ENCODE results near the gene HMGA1. TPM values are rescaled to one million over a fixed set of nuclear protein-coding genes. Genes with fewer than 3 reads are reported as not detected.
"Not testable (repeated sequence)": the region's sequence is repeated elsewhere in the genome, so short reads cannot be mapped to it uniquely, and the experiment has no call there.

The HMGA1 gene
- total RNA-seq, 2 donors from 2014 or later: 524 to 600 TPM

DNA sequence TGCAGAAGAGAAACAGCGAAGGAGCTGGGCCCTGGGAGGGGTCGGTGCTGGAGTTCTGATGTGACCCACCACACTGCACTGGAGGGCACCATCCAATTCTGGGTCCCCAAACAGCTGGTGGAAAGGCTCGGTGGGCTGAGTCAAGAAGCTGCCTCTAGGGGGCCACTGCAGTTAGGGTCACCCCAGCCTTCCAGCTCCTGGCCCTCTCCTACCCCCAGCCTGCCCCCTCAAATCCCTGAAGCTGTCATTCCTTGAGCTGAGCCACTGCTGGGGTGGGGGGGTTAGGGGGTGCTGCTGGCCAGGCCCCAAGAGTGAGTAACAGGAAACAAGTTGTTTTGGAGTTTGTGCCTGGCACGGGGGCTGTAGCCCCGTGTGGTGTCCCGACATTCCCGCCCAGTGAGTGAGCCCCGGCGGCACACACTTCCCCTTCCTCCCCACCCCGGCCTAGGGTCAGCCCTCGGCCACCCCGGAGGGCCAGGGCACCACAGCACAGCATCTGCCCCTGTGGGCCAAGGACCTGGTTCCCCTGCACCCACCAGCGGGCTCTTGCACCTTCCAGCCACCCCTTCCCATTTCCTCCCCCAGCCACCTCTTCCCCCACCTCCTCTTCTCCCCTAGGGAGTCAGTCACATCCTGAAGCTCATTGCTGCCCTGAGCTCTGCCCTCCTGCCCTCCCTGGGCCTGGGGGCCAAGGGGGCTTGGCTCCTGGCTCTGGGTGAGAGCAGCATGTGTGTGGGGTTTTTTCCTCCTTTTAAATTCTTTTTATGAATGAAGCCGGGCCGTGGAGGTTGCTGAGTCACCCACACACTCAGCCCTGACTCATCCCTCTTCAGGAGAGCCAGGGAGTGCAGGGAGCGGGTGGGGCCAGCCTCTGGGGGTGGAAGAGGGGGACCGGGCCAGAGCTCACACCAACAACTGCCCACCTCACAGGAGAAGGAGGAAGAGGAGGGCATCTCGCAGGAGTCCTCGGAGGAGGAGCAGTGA lies 7.5 kb downstream of the HMGA1 start:
- peak in 1 of 2 donors; percentile 77 for DNase-seq (ENCODE audit: low spot score in 2 of 2)
- Mint-ChIP-seq H3K27ac (peak overlapping the region; percentile 87 to 89), H3K36me3 (peaks cover 25 to 35% of the 10 kb centered on the region in 2 donors), H3K9me3 (no peaks in the 10 kb centered on the region)
- ATAC-seq: peak; percentile 18 to 36

DNA sequence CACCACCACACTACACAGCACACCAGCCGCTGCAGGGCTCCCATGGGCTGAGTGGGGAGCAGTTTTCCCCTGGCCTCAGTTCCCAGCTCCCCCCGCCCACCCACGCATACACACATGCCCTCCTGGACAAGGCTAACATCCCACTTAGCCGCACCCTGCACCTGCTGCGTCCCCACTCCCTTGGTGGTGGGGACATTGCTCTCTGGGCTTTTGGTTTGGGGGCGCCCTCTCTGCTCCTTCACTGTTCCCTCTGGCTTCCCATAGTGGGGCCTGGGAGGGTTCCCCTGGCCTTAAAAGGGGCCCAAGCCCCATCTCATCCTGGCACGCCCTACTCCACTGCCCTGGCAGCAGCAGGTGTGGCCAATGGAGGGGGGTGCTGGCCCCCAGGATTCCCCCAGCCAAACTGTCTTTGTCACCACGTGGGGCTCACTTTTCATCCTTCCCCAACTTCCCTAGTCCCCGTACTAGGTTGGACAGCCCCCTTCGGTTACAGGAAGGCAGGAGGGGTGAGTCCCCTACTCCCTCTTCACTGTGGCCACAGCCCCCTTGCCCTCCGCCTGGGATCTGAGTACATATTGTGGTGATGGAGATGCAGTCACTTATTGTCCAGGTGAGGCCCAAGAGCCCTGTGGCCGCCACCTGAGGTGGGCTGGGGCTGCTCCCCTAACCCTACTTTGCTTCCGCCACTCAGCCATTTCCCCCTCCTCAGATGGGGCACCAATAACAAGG lies 8.5 kb downstream of the HMGA1 start:
- not testable (repeated sequence) for DNase-seq (ENCODE audit: low spot score in 2 of 2); ATAC-seq; H3K9me3 Mint-ChIP-seq
- Mint-ChIP-seq H3K27ac (peak overlapping the region; percentile 87), H3K36me3 (peaks cover 25 to 28% of the 10 kb centered on the region in 2 donors)

DNA sequence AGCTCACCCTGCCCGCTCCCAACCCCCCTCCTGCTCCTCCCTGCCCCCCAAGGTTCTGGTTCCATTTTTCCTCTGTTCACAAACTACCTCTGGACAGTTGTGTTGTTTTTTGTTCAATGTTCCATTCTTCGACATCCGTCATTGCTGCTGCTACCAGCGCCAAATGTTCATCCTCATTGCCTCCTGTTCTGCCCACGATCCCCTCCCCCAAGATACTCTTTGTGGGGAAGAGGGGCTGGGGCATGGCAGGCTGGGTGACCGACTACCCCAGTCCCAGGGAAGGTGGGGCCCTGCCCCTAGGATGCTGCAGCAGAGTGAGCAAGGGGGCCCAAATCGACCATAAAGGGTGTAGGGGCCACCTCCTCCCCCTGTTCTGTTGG lies 9.1 kb downstream of the HMGA1 start:
- Mint-ChIP-seq H3K27ac (peak overlapping the region in 1 of 2 donors; percentile 87), H3K36me3 (peaks cover 23 to 25% of the 10 kb centered on the region in 2 donors)
- not testable (repeated sequence) for DNase-seq (ENCODE audit: low spot score in 2 of 2); H3K9me3 Mint-ChIP-seq; ATAC-seq

- DNase-seq (ENCODE audit: low spot score in 2 of 2) (no peak), ATAC-seq (no peak)
- no peaks in the 10 kb centered on the region for H3K9me3 Mint-ChIP-seq
- H3K27ac Mint-ChIP-seq: peak overlapping the region in 1 of 2 donors; percentile 87
- H3K36me3 Mint-ChIP-seq: peaks cover 18 to 20% of the 10 kb centered on the region in 2 donors
Measured at GRCh38 chr6:34246249-34246562, 9.5 kb downstream of the HMGA1 start.

DNA sequence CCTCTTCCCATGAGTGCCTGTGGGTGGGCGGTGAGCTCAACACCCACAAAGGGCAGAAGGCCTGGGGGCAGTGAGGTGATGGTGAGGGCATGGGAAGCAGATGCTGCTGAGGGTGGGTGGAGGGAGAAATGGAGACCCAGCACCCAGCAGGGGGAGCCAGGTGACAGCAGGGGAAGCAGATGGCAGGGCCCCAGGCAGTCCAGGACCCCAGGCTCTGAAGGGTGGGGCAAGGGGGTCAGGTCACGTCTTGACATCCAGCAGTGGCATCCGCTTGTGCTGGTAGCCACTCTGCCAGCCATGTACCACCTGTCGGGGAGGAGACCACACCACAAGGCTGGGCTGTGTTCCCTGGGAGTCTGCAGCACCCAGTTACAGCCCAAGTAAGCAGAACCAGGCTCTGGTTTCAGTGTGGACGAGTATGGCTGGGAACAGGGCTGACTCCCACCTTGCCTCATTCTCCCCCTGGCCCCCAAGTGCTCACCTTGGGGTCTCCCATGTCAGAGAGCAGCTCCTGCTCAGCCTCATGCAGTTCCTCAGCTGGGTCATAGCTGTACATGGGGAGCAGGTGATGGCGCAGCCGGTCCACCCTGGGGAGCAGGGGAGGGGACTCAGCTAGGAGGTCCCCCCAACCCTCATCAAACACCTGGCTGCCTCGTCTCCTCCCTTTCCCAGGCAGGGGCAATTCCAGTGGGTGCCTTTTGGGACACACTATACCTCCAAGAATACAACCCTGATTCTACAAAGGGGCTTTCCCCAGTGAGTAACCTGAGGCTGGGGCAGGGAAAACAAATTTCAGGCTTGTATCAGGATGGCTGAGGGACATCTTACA lies 10.1 kb downstream of the HMGA1 start:
- Mint-ChIP-seq H3K36me3 (peaks cover 12 to 14% of the 10 kb centered on the region in 2 donors), H3K27ac (peak overlapping the region in 1 of 2 donors; percentile 87), H3K9me3 (no peaks in the 10 kb centered on the region)
- DNase-seq (ENCODE audit: low spot score in 2 of 2) (peak; percentile 57 to 69), ATAC-seq (no peak)

- H3K9me3 Mint-ChIP-seq: no peaks in the 10 kb centered on the region
- H3K27ac Mint-ChIP-seq: peak overlapping the region; percentile 87 to 96
- DNase-seq (ENCODE audit: low spot score in 2 of 2): peak in 1 of 2 donors; percentile 55
- H3K36me3 Mint-ChIP-seq: peaks cover 4 to 6% of the 10 kb centered on the region in 2 donors
- no peak for ATAC-seq
Measured at GRCh38 chr6:34247481-34248197, 11.0 kb downstream of the HMGA1 start.

DNA sequence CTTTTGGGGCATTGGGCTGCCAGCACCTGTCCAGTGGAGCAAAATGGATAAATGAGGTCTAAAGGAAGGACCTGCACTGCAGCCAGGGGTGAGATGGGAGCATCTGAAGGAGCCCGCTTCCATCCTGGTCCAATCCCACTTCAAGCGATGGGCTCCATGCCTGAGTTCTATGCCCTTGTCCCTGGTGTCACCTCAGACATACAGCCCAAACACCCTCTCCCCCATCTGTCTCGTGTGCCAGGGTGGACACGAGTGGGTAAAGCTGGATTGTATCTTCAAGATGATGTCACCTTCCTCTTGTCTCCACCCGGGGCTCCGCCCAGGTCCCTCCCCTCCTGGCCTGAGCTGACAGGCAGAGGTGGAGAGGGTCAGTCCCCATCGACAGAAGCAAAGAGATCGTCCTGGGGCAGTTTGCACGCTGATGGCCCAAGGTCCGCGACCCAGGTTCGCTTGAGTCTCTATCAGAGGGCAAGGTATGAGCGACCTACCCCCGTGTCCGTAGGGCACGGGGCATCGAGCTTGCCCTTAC lies 11.6 kb downstream of the HMGA1 start:
- peak in 1 of 2 donors; percentile 73 for DNase-seq (ENCODE audit: low spot score in 2 of 2)
- peak; percentile 2 to 33 for ATAC-seq

DNA sequence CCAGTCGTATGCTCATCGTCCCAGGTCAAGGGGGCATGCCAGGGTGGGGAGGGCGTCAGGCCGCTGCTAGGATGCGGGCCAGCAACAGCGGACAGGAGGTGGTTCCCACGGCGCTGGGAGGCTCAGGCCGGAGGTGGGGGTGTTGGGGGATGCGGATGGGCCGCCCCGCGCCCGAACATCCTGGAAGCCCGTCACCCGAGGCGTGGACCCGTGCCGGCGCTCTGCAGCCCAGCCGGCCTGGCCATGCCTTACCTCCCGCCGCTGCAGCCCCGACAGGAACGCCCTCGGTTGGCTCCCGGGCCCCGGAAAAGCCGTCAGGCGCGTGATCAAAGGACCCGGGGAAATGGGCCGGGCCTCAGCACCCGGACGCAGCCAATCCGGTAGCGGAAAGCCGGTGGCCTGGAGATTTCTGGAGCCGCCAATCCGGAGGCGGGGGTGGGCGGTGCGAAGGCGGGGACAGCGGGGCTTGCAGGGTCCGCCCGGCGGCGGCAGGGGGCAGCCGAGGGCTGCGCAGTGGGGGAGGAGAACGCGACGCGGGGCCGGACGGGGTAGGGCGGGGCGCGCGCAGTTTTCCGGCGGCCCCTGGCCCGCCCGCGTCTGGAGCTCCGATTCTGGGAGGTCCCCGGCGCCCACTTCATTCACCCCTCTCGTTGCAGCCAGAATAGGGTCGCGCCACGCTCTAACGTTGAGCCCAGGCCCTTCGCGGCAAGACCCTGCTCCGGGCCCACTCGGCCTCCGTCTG lies 12.2 kb downstream of the HMGA1 start, which contains the start of gene SMIM29:
Gene SMIM29, minus strand, starts transcription at position 280 of the 742 bp plus-strand sequence. CDS start 1,215 bp downstream, outside the sequence.
- ATAC-seq: peak; percentile 81 to 86
- no peaks in the 10 kb centered on the region for H3K36me3 Mint-ChIP-seq
- H3K9me3 Mint-ChIP-seq: no peaks in the 10 kb centered on the region
- H3K27ac Mint-ChIP-seq: peak within 1 kb of the TSS; percentile 87 to 96
- DNase-seq (ENCODE audit: low spot score in 2 of 2): peak; percentile 98 to 99

More for the DNA sequence above, 11.6 kb downstream of the HMGA1 start:
- H3K27ac Mint-ChIP-seq: peak overlapping the region; percentile 87 to 96
- H3K9me3 Mint-ChIP-seq: no peaks in the 10 kb centered on the region
- no peaks in the 10 kb centered on the region for H3K36me3 Mint-ChIP-seq

- ATAC-seq (peak; percentile 31 to 44), DNase-seq (ENCODE audit: low spot score in 2 of 2) (no peak)
- Mint-ChIP-seq H3K27ac (peak overlapping the region; percentile 84 to 87), H3K9me3 (no peaks in the 10 kb centered on the region), H3K36me3 (no peaks in the 10 kb centered on the region)
Measured at GRCh38 chr6:34249469-34250261, 13.0 kb downstream of the HMGA1 start.

DNA sequence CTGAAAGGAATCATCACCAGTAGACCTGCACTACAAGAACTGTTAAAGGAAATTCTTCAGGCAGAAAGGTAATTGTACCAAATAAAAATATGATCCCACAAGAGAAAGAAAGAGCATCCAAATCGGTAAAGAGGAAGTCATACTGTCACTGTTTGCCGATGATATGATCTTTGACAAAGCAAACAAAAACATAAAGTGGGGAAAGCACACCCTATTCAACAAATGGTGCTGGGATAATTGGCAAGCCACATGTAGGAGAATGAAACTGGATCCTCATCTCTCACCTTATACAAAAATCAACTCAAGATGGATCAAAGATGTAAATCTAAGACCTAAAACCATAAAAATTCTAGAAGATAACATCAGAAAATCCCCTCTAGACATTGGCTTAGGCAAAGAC lies 15.7 kb downstream of the HMGA1 start:
- H3K9me3 Mint-ChIP-seq; DNase-seq (ENCODE audit: low spot score in 2 of 2); H3K27ac Mint-ChIP-seq; ATAC-seq; H3K36me3 Mint-ChIP-seq: not testable (repeated sequence)

DNA sequence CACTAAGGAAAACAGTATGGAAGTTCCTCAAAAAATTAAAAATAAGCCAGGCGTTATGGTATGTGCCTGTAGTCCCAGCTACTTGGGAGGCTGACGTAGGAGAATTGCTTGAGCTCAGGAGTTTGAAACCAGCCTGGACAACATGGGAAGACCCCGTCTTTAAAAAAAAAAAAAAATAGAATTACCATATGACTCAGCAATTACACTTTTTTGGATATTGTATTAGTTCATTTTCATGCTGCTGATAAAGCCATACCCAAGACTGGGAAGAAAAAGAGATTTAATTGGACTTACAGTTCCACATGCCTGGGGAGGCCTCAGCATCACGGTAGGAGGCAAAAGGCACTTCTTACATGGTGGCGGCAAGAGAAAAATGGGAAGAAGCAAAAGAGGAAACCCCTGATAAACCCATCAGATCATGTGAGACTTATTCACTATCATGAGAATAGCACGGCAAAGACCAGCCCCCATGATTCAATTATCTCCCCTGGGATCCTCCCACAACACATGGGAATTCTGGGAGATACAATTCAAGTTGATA lies 22.9 kb downstream of the HMGA1 start:
- ATAC-seq (no peak), DNase-seq (ENCODE audit: low spot score in 2 of 2) (no peak)
- peak overlapping the region in 1 of 2 donors; percentile 33 for H3K27ac Mint-ChIP-seq
- no peaks in the 10 kb centered on the region for H3K36me3 Mint-ChIP-seq
- H3K9me3 Mint-ChIP-seq: peaks cover 4% of the 10 kb centered on the region in 2 donors

DNA sequence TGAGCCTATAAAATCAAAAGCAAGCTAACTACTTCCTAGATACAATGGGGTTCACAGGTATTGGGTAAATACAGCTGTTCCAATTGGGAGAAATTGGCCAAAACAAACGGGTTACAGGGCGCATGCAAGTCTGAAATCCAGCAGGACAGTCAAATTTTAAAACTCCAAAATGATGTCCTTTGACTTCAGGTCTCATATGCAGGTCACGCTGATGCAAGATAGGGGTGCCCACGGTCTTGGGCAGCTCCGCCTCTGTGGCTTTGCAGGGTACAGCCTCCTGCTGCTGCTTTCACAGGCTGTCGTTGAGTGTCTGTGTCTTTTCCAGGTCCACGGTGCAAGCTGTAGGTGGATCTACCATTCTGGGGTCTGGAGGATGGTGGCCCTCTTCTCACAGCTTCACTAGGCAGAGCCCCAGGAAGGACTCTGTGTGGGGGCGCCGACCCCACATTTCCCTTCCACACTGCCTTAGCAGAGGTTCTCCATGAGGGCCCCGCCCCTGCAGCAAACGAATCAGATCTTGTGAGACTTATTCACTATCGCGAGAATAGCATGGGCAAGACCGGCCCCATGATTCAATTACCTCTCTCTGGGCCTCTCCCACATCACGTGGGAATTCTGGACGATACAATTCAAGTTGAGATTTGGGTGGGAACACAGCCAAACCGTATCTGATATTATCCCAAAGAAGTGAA lies 24.0 kb downstream of the HMGA1 start:
- ATAC-seq (no peak), DNase-seq (ENCODE audit: low spot score in 2 of 2) (no peak)
- Mint-ChIP-seq H3K27ac (no peak overlapping the region), H3K36me3 (no peaks in the 10 kb centered on the region), H3K9me3 (peaks cover 4% of the 10 kb centered on the region in 2 donors)

GRCh38 chr6:34263484-34263883 lies 26.8 kb downstream of the HMGA1 start:
- not testable (repeated sequence) for DNase-seq (ENCODE audit: low spot score in 2 of 2); H3K27ac Mint-ChIP-seq; H3K9me3 Mint-ChIP-seq; ATAC-seq; H3K36me3 Mint-ChIP-seq

Measured in activated naive CD4-positive, alpha-beta T cell treated with anti-CD3 and anti-CD28 coated beads, Interleukin-2, amount 50 U/mL, for 72 hours (primary cell).